GM12801 (cell line): ENCODE data around the gene VWA8.

ENCODE experiments used
- TF ChIP-seq, protein P1 (sequence below): IDR thresholded peaks from one replicate; pipeline ENCODE4 v1.5.1; 2011; ENCODE audit warnings: control low read depth; ENCODE audit not compliant: insufficient read length; ENCODE audit errors: extremely low read depth

Gene VWA8

DNA sequence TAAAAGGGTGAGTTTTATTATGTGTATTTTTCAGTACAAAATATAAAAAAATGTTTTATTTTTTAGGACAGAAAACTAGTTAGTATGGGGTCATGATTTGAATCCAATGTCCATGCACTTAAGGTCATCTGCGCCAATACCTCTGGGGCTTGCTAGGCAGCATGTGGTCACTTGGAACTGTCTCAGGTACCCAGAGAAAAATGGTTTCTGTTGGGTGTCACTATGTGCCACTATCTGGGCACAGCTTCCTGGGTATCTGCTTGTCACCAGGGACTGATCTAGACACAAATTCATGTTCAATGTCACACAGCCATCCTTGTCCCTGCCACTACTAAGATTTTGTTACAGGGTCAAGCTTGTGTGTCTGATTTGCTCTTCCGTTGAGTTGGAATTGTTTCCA, 403.2 kb downstream of the VWA8 start:
- TF ChIP-seq, protein P1, sequence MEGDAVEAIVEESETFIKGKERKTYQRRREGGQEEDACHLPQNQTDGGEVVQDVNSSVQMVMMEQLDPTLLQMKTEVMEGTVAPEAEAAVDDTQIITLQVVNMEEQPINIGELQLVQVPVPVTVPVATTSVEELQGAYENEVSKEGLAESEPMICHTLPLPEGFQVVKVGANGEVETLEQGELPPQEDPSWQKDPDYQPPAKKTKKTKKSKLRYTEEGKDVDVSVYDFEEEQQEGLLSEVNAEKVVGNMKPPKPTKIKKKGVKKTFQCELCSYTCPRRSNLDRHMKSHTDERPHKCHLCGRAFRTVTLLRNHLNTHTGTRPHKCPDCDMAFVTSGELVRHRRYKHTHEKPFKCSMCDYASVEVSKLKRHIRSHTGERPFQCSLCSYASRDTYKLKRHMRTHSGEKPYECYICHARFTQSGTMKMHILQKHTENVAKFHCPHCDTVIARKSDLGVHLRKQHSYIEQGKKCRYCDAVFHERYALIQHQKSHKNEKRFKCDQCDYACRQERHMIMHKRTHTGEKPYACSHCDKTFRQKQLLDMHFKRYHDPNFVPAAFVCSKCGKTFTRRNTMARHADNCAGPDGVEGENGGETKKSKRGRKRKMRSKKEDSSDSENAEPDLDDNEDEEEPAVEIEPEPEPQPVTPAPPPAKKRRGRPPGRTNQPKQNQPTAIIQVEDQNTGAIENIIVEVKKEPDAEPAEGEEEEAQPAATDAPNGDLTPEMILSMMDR: no peak

DNA sequence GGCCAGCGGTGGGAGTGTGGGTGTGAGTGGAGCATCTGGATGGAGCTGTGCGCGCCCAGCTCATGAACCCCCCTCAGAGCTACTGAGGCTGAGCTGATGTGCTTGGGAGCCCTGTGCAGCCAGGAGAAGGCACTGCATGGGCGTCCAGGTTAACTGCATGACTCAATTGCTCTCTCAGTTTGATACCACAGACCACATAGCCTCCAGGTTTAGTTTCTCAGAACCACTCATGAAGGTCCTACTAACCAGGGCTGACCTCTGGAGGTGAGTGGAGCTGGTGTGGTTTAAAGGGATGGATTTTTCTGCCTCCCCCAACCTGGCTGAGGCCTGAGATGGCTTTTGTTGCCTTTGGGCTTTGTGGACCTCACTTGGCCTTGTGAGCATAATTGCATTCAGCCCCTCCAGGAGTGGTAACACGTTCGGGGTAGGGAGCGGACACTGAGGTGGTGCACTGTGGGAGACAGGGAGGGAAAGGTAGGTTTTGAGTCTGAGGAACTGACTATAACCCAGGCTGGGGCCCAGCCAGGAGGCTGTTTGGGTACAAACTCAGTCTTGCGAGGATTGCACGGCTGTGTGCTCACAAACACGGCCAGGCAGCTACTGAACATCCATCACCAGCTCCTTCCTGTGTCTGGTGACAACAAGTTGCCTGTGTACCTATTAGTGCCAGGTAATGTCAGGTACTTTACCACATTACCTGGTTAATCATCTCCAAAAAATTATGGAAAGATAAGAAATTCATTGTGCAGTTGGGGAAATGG, 406.1 kb downstream of the VWA8 start:
- TF ChIP-seq, protein P1: no peak

DNA sequence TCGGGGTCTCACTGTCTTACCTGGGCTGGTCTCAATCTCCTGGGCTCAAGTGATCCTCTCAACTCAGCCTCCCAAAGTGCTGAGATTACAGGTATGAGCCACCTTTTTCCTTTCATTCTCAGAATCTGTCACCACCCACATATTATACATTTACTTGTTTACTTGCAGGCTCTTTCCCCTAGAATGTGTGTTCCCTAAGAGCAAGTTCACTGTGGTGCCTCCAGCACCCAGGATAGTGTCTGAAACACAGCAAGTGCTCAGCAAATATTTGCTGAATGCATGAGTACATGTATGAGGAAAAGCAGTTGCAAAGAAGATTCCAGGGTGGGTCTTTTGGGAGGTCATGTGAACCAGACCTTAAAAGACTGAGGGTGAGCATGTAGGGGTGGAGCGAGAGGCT, 406.7 kb downstream of the VWA8 start:
- TF ChIP-seq, protein P1: no peak

DNA sequence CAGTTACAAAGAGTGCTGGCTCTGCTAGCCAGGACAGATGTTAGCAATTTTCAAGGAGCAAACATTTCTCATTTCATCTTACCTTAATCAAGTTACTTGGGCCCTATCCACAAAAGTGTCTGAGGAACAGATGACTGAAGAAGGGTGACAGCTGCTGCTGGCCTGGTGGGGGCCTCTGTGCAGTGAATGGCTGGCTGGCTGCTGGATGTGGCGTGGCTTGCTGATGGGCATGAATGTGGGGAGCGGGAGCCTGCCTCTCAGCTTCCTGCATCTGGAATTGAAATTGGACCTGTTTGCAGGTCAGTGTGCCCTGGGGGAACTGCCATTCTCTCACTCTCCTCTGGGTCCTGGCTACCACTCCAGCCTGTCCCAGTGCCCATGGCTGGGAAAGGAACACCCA, 408.9 kb downstream of the VWA8 start:
- TF ChIP-seq, protein P1: no peak

DNA sequence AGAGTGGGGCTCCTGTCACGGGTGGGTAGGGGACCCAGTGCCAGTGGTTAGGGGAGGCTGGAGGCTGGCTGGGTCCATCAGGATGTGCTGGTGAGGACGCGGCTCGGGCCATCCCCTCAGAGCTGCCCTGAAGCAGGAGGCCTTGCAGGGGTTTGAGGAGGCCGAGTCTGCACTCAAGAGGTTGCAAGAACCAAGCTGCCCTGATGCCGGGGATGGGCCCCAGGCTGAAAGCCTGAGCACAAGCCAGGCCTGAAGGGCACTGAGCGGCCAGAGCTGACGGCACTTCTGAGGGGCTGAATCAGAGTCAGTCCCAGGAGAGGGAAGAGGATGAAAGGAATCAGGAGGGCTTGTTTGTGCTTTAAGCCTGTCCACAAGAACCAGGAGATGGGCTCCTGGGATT, 410.6 kb downstream of the VWA8 start:
- TF ChIP-seq, protein P1: no peak

DNA sequence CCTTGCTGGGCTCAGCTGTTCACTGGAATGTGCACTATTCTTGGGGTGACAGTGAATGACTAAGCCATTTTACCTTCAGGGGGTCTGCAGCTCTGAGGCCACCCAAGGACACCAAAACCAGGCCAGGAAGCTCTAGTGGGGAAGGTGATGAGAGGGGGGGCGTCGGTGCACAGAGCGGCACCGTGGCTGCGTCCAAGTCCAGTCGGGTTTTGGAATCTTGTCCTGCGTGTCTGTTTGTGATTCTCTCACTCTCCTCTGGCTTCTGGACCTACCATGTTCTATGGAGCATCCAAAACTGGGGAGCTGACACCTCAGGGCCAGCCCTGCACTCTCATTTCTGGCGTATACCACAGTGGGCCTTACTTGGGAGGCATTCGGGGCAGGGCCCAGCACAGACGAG, 411.4 kb downstream of the VWA8 start:
- TF ChIP-seq, protein P1: no peak

DNA sequence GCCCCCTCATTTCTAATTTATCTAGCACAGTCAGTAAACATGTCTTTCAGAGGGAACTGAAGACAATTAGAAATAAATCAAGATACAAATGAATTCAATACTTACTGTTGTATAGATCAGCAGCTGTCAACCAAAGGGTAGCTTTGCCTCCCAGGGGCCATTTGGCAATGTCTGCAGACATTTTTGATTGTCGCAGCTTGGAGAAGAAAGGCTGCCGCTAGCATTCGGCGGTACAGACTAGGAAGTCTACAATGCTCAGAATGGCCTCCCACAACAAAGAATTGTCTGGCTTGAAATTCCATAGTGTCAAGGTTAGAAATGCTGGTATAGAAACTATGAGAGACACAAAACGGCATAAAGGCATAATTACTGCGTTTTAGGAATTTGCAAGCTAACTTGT, 412.0 kb downstream of the VWA8 start:
- TF ChIP-seq, protein P1: no peak
